Measurements from ENCODE around the gene MAP3K5. TPM values are rescaled to one million over a fixed set of nuclear protein-coding genes. Genes with fewer than 3 reads are reported as not detected.
A peak's percentile ranks its signal among the peaks of the same experiment; 100 is the strongest.

Gene MAP3K5
- total RNA-seq, 2 donors from 2014 or later, result 13.8 to 20.1 TPM

GRCh38 chr6:136528477-136528876 is 263.8 kb downstream of the MAP3K5 start:
- Mint-ChIP-seq H3K36me3 (ENCODE audit: low read depth) (no peaks in the 10 kb centered on the region), H3K27ac (no peak overlapping the region), H3K4me1 (peaks cover 6% of the 10 kb centered on the region), H3K9me3 (no peaks in the 10 kb centered on the region), H3K27me3 (peaks cover 11% of the 10 kb centered on the region), H3K4me3 (no peak overlapping the region)
- ATAC-seq (replicated peaks), result no peak

GRCh38 chr6:136527831-136528230 is 264.4 kb downstream of the MAP3K5 start:
- H3K27ac Mint-ChIP-seq, result no peak overlapping the region
- H3K9me3 Mint-ChIP-seq, result no peaks in the 10 kb centered on the region
- no peak for ATAC-seq (replicated peaks)
- no peaks in the 10 kb centered on the region for H3K36me3 Mint-ChIP-seq (ENCODE audit: low read depth)
- peaks cover 11% of the 10 kb centered on the region for H3K27me3 Mint-ChIP-seq
- no peak overlapping the region for H3K4me3 Mint-ChIP-seq
- H3K4me1 Mint-ChIP-seq, result peaks cover 6% of the 10 kb centered on the region

GRCh38 chr6:136526937-136527336 is 265.3 kb downstream of the MAP3K5 start:
- H3K4me3 Mint-ChIP-seq, result no peak overlapping the region
- H3K4me1 Mint-ChIP-seq, result peaks cover 6% of the 10 kb centered on the region
- peaks cover 8% of the 10 kb centered on the region for H3K27me3 Mint-ChIP-seq
- no peaks in the 10 kb centered on the region for H3K9me3 Mint-ChIP-seq
- ATAC-seq (replicated peaks), result no peak
- H3K36me3 Mint-ChIP-seq (ENCODE audit: low read depth), result no peaks in the 10 kb centered on the region
- H3K27ac Mint-ChIP-seq, result no peak overlapping the region

GRCh38 chr6:136526196-136526930 is 265.9 kb downstream of the MAP3K5 start:
- H3K36me3 Mint-ChIP-seq (ENCODE audit: low read depth), result no peaks in the 10 kb centered on the region
- peaks cover 6% of the 10 kb centered on the region for H3K4me1 Mint-ChIP-seq
- peak; percentile 82 for ATAC-seq (replicated peaks)
- no peak overlapping the region for H3K27ac Mint-ChIP-seq
- no peaks in the 10 kb centered on the region for H3K9me3 Mint-ChIP-seq
- H3K4me3 Mint-ChIP-seq, result peak overlapping the region; percentile 45
- peaks cover 9% of the 10 kb centered on the region for H3K27me3 Mint-ChIP-seq

- Mint-ChIP-seq H3K27ac (no peak overlapping the region), H3K9me3 (no peaks in the 10 kb centered on the region), H3K4me1 (peaks cover 6% of the 10 kb centered on the region), H3K4me3 (no peak overlapping the region), H3K27me3 (peaks cover 8% of the 10 kb centered on the region), H3K36me3 (ENCODE audit: low read depth) (no peaks in the 10 kb centered on the region)
- ATAC-seq (replicated peaks), result no peak
Measured at GRCh38 chr6:136525586-136526195, 266.6 kb downstream of the MAP3K5 start.

- no peaks in the 10 kb centered on the region for H3K9me3 Mint-ChIP-seq
Measured at GRCh38 chr6:136524936-136525413, 267.3 kb downstream of the MAP3K5 start.

GRCh38 chr6:136524339-136524935 is 267.8 kb downstream of the MAP3K5 start:
- Mint-ChIP-seq H3K27ac (no peak overlapping the region), H3K27me3 (peaks cover 8% of the 10 kb centered on the region), H3K9me3 (no peaks in the 10 kb centered on the region), H3K4me1 (peaks cover 6% of the 10 kb centered on the region), H3K4me3 (no peak overlapping the region), H3K36me3 (ENCODE audit: low read depth) (no peaks in the 10 kb centered on the region)
- ATAC-seq (replicated peaks), result no peak

More at GRCh38 chr6:136524936-136525413, 267.3 kb downstream of the MAP3K5 start:
- no peaks in the 10 kb centered on the region for H3K36me3 Mint-ChIP-seq (ENCODE audit: low read depth)
- H3K4me3 Mint-ChIP-seq, result no peak overlapping the region
- ATAC-seq (replicated peaks), result no peak
- peaks cover 8% of the 10 kb centered on the region for H3K27me3 Mint-ChIP-seq
- H3K27ac Mint-ChIP-seq, result no peak overlapping the region
- H3K4me1 Mint-ChIP-seq, result peaks cover 6% of the 10 kb centered on the region

GRCh38 chr6:136523196-136523595 is 269.1 kb downstream of the MAP3K5 start:
- no peak overlapping the region for H3K27ac Mint-ChIP-seq
- no peak for ATAC-seq (replicated peaks)
- H3K27me3 Mint-ChIP-seq, result peaks cover 8% of the 10 kb centered on the region
- no peaks in the 10 kb centered on the region for H3K36me3 Mint-ChIP-seq (ENCODE audit: low read depth)
- no peaks in the 10 kb centered on the region for H3K9me3 Mint-ChIP-seq
- no peak overlapping the region for H3K4me3 Mint-ChIP-seq
- H3K4me1 Mint-ChIP-seq, result peaks cover 6% of the 10 kb centered on the region

GRCh38 chr6:136522636-136523035 is 269.6 kb downstream of the MAP3K5 start:
- Mint-ChIP-seq H3K4me1 (peaks cover 6% of the 10 kb centered on the region), H3K4me3 (no peak overlapping the region), H3K27me3 (peaks cover 8% of the 10 kb centered on the region), H3K27ac (no peak overlapping the region), H3K9me3 (no peaks in the 10 kb centered on the region), H3K36me3 (ENCODE audit: low read depth) (no peaks in the 10 kb centered on the region)
- no peak for ATAC-seq (replicated peaks)

- Mint-ChIP-seq H3K27ac (no peak overlapping the region), H3K4me1 (peaks cover 6% of the 10 kb centered on the region), H3K4me3 (no peak overlapping the region), H3K9me3 (no peaks in the 10 kb centered on the region), H3K27me3 (peaks cover 8% of the 10 kb centered on the region), H3K36me3 (ENCODE audit: low read depth) (no peaks in the 10 kb centered on the region)
- no peak for ATAC-seq (replicated peaks)
Measured at GRCh38 chr6:136521911-136522310, 270.4 kb downstream of the MAP3K5 start.

- no peaks in the 10 kb centered on the region for H3K9me3 Mint-ChIP-seq
- ATAC-seq (replicated peaks), result no peak
- H3K4me1 Mint-ChIP-seq, result peaks cover 3% of the 10 kb centered on the region
- H3K27ac Mint-ChIP-seq, result no peak overlapping the region
- H3K27me3 Mint-ChIP-seq, result peaks cover 7% of the 10 kb centered on the region
- H3K36me3 Mint-ChIP-seq (ENCODE audit: low read depth), result no peaks in the 10 kb centered on the region
- H3K4me3 Mint-ChIP-seq, result no peak overlapping the region
Measured at GRCh38 chr6:136521427-136521826, 270.9 kb downstream of the MAP3K5 start.

- Mint-ChIP-seq H3K4me3 (no peak overlapping the region), H3K27me3 (peaks cover 7% of the 10 kb centered on the region), H3K36me3 (ENCODE audit: low read depth) (no peaks in the 10 kb centered on the region), H3K4me1 (no peaks in the 10 kb centered on the region), H3K9me3 (no peaks in the 10 kb centered on the region), H3K27ac (no peak overlapping the region)
- ATAC-seq (replicated peaks), result no peak
Measured at GRCh38 chr6:136520517-136520916, 271.8 kb downstream of the MAP3K5 start.

- H3K27ac Mint-ChIP-seq, result no peak overlapping the region
- H3K4me3 Mint-ChIP-seq, result no peak overlapping the region
- no peaks in the 10 kb centered on the region for H3K9me3 Mint-ChIP-seq
- H3K4me1 Mint-ChIP-seq, result no peaks in the 10 kb centered on the region
- ATAC-seq (replicated peaks), result no peak
- no peaks in the 10 kb centered on the region for H3K36me3 Mint-ChIP-seq (ENCODE audit: low read depth)
- H3K27me3 Mint-ChIP-seq, result peaks cover 10% of the 10 kb centered on the region
Measured at GRCh38 chr6:136517582-136517981, 274.7 kb downstream of the MAP3K5 start.

- Mint-ChIP-seq H3K36me3 (ENCODE audit: low read depth) (no peaks in the 10 kb centered on the region), H3K27me3 (peaks cover 10% of the 10 kb centered on the region), H3K9me3 (no peaks in the 10 kb centered on the region), H3K27ac (no peak overlapping the region), H3K4me3 (no peak overlapping the region), H3K4me1 (no peaks in the 10 kb centered on the region)
- ATAC-seq (replicated peaks), result no peak
Measured at GRCh38 chr6:136517002-136517401, 275.3 kb downstream of the MAP3K5 start.

- Mint-ChIP-seq H3K9me3 (no peaks in the 10 kb centered on the region), H3K27me3 (peaks cover 7% of the 10 kb centered on the region), H3K4me1 (peaks cover 4% of the 10 kb centered on the region), H3K4me3 (no peak overlapping the region), H3K27ac (no peak overlapping the region), H3K36me3 (ENCODE audit: low read depth) (no peaks in the 10 kb centered on the region)
- no peak for ATAC-seq (replicated peaks)
Measured at GRCh38 chr6:136514591-136514990, 277.7 kb downstream of the MAP3K5 start.

All from activated T-helper 17 cell treated with anti-CD3 and anti-CD28 coated beads, Interleukin-2, amount 50 U/mL, for 72 hours (primary cell).